Adrenal gland (tissue), 5 donors: ENCODE data around the gene SLFNL1.

Experiments
- CTCF ChIP-seq, 6 experiments: fragments of 450-650 bp in 4 of 6; fragments of 200-600 bp in 2 of 6; sonication (generic) in 1 of 6; IDR thresholded peaks; 1 replicate in 5 of 6; 2 replicates in 1 of 6; pipeline versions ENCODE4 v1.5.1 to v1.8.0; 2016 to 2021; ENCODE audit warnings: antibody characterized with exemption in 6 of 6, mild to moderate bottlenecking in 2 of 6, moderate library complexity in 1 of 6
- POLR2A ChIP-seq, 2 donors: fragments of 450-650 bp; IDR thresholded peaks; one replicate each; pipeline ENCODE4 v1.6.1; 2017; ENCODE audit warnings: antibody characterized with exemption in 2 of 2, mild to moderate bottlenecking in 2 of 2, moderate library complexity in 1 of 2
- donor health status: DM: no; HTN: no; CAD: no.

- TF ChIP-seq CTCF (IDR thresholded peaks at IDR 0.05): no peak
- no peak for TF ChIP-seq POLR2A (IDR thresholded peaks at IDR 0.05)
Observed at GRCh38 chr1:40980068-40980452, 41.5 kb downstream of the SLFNL1 start.
